CD14-positive monocyte (primary cell): ENCODE results near the gene WDFY4. TPM values are rescaled to one million over a fixed set of nuclear protein-coding genes. Genes with fewer than 3 reads are reported as not detected.

ENCODE experiments used
- DNase-seq, 3 donors: peaks; one replicate each; pipeline ENCODE4 v3.0.0-alpha.2; 2011 to 2022
- H2AFZ ChIP-seq: 2 replicates; pipeline ENCODE4 v1.6.0; 2012; ENCODE audit warnings: mild to moderate bottlenecking, low read depth, low read length, inconsistent platforms; ENCODE audit not compliant: insufficient read depth, poor library complexity, severe bottlenecking
- H3K27ac ChIP-seq, 2 donors: 1 replicate in 1 of 2; 2 replicates in 1 of 2; pipeline ENCODE4 v1.5.1; 2012 to 2013; ENCODE audit warnings: low read length in 2 of 2, control low read depth in 1 of 2, inconsistent platforms in 1 of 2, low read depth in 1 of 2, mild to moderate bottlenecking in 1 of 2
- H3K27me3 ChIP-seq, 2 donors: one replicate each; pipeline versions ENCODE4 v1.6.0 to v1.6.1; 2011 to 2013; ENCODE audit warnings: low read length in 2 of 2; ENCODE audit not compliant: control insufficient read depth in 2 of 2, insufficient read depth in 2 of 2
- H3K36me3 ChIP-seq, 2 donors: replicated peaks in 1 of 2; 1 replicate in 1 of 2; 2 replicates in 1 of 2; pipeline versions ENCODE4 v1.5.1 to v1.6.1; 2012 to 2013; ENCODE audit warnings: low read length in 2 of 2, control low read depth in 1 of 2, inconsistent platforms in 1 of 2, mild to moderate bottlenecking in 1 of 2; ENCODE audit not compliant: insufficient read depth in 2 of 2, control insufficient read depth in 1 of 2
- H3K4me1 ChIP-seq, 2 donors: 1 replicate in 1 of 2; 2 replicates in 1 of 2; pipeline versions ENCODE4 v1.5.1 to v1.6.1; 2012 to 2013; ENCODE audit warnings: low read length in 2 of 2, control low read depth in 1 of 2, inconsistent platforms in 1 of 2, mild to moderate bottlenecking in 1 of 2, moderate library complexity in 1 of 2; ENCODE audit not compliant: insufficient read depth in 2 of 2, control insufficient read depth in 1 of 2
- H3K4me2 ChIP-seq: replicated peaks from 2 replicates; pipeline ENCODE3; 2012; ENCODE audit warnings: low read length, moderate library complexity, mild to moderate bottlenecking; ENCODE audit not compliant: poor library complexity, severe bottlenecking; ENCODE audit errors: extremely low read depth
- H3K4me3 ChIP-seq, 3 experiments: fragments of 200-600 bp in 1 of 3; sonication (generic) in 1 of 3; replicated peaks in 1 of 3; 1 replicate in 2 of 3; 2 replicates in 1 of 3; pipeline ENCODE4 v1.5.1; 2011 to 2013; ENCODE audit warnings: low read length in 3 of 3, mild to moderate bottlenecking in 3 of 3, control low read depth in 2 of 3, low read depth in 2 of 3, inconsistent platforms in 1 of 3, moderate library complexity in 1 of 3
- H3K79me2 ChIP-seq: 2 replicates; pipeline ENCODE4 v1.6.0; 2012; ENCODE audit warnings: mild to moderate bottlenecking, control low read depth, inconsistent platforms, low read length, moderate library complexity; ENCODE audit not compliant: insufficient read depth
- H3K9ac ChIP-seq: 2 replicates; pipeline ENCODE4 v1.6.0; 2017; ENCODE audit warnings: low read length, mild to moderate bottlenecking; ENCODE audit not compliant: insufficient read depth, poor library complexity, severe bottlenecking
- H3K9me3 ChIP-seq, 2 donors: replicated peaks in 1 of 2; 1 replicate in 1 of 2; 2 replicates in 1 of 2; pipeline versions ENCODE4 v1.5.1 to v1.6.1; 2012 to 2013; ENCODE audit warnings: low read length in 2 of 2, control low read depth in 1 of 2; ENCODE audit not compliant: control insufficient read depth in 1 of 2, insufficient read depth in 1 of 2
- H4K20me1 ChIP-seq: 2 replicates; pipeline ENCODE4 v1.6.0; 2012; ENCODE audit warnings: mild to moderate bottlenecking, low read length, control low read depth, moderate library complexity; ENCODE audit not compliant: insufficient read depth
- H3K27ac Mint-ChIP-seq, 7 donors: one replicate each; pipeline ENCODE4 v1.8.0; 2020; ENCODE audit warnings: mild to moderate bottlenecking in 7 of 7, mixed read lengths in 7 of 7, moderate library complexity in 6 of 7, inconsistent platforms in 2 of 7
- H3K27me3 Mint-ChIP-seq, 3 donors: one replicate each; pipeline ENCODE4 v1.8.0; 2021 to 2022; ENCODE audit warnings: low read depth in 3 of 3, mild to moderate bottlenecking in 3 of 3, mixed read lengths in 3 of 3, moderate library complexity in 3 of 3, inconsistent platforms in 1 of 3
- H3K36me3 Mint-ChIP-seq, 2 donors: one replicate each; pipeline ENCODE4 v1.8.0; 2020; ENCODE audit warnings: mixed read lengths in 2 of 2, inconsistent platforms in 1 of 2, mild to moderate bottlenecking in 1 of 2
- H3K4me1 Mint-ChIP-seq: one replicate; pipeline ENCODE4 v1.8.0; 2020; ENCODE audit warnings: mild to moderate bottlenecking, mixed read lengths
- H3K4me3 Mint-ChIP-seq, 2 donors: one replicate each; pipeline ENCODE4 v1.8.0; 2020; ENCODE audit warnings: mild to moderate bottlenecking in 2 of 2, mixed read lengths in 2 of 2, moderate library complexity in 1 of 2
- H3K9me3 Mint-ChIP-seq, 7 donors: one replicate each; pipeline ENCODE4 v1.8.0; 2020 to 2022; ENCODE audit warnings: mixed read lengths in 7 of 7, mild to moderate bottlenecking in 6 of 7, moderate library complexity in 6 of 7, inconsistent platforms in 2 of 7
- CTCF ChIP-seq: fragments of 200-600 bp; IDR thresholded peaks from one replicate; pipeline ENCODE4 v1.8.0; 2022; ENCODE audit warnings: antibody characterized with exemption, mild to moderate bottlenecking
- WGBS: methylation state at CpG from one replicate; pipeline ENCODE4 v1.1.5; 2013; ENCODE audit warnings: missing lambda C conversion rate; ENCODE audit not compliant: insufficient coverage; 5-methylcytosine and 5-hydroxymethylcytosine counted together
- intact Hi-C, 2 donors: fragments of 100-400 bp; cut with micrococcal nuclease; formaldehyde crosslinking; loops; one replicate each; pipeline versions ENCODE4 v1.15.0 to v1.15.1; 2023
- polyA plus RNA-seq, 3 donors: library from polyadenylated mRNA; depleted of rRNA in 1 of 3; unstranded in 2 of 3; stranded (reverse) in 1 of 3; fragments of 300-500 nt in 2 of 3; fragments of >200 nt in 1 of 3; fragmentation: Illumina TruSeq in 2 of 3; gene quantifications; 1 replicate in 2 of 3; 2 replicates in 1 of 3; pipeline ENCODE4 v1.2.3, GENCODE V29; 2012 to 2021

Gene WDFY4
- polyA plus RNA-seq, 3 donors: 7.5 to 36.1 (median 9.8) TPM

GRCh38 chr10:48948470-48949037 lies 263.9 kb downstream of the WDFY4 start:
- Mint-ChIP-seq H3K27me3 (no peaks in the 10 kb centered on the region), H3K27ac (no peak overlapping the region), H3K4me3 (no peak overlapping the region), H3K36me3 (peaks cover 84 to 96% of the 10 kb centered on the region in 2 donors), H3K9me3 (no peaks in the 10 kb centered on the region), H3K4me1 (no peaks in the 10 kb centered on the region)
- DNase-seq: no peak
- Histone ChIP-seq H3K4me2 (no peak overlapping the region), H3K27ac (no peak overlapping the region), H3K9me3 (no peaks in the 10 kb centered on the region), H3K4me1 (no peaks in the 10 kb centered on the region), H3K4me3 (no peak overlapping the region), H4K20me1 (no peaks in the 10 kb centered on the region), H3K79me2 (no peaks in the 10 kb centered on the region), H3K36me3 (peaks cover 68 to 100% of the 10 kb centered on the region in 2 donors), H2AFZ (no peak overlapping the region), H3K27me3 (no peaks in the 10 kb centered on the region), H3K9ac (no peak overlapping the region)
- 92% methylated on average over 1 of the region's 2 CpGs for WGBS
- intact Hi-C loops: no loop called here
- TF ChIP-seq CTCF: no peak

- Mint-ChIP-seq H3K9me3 (no peaks in the 10 kb centered on the region), H3K27ac (no peak overlapping the region), H3K4me3 (no peak overlapping the region), H3K27me3 (no peaks in the 10 kb centered on the region), H3K36me3 (peaks cover 83 to 89% of the 10 kb centered on the region in 2 donors), H3K4me1 (no peaks in the 10 kb centered on the region)
- WGBS: 96% methylated on average over 7 of the region's 7 CpGs
- no peak overlapping the region for H3K9ac ChIP-seq
- no peaks in the 10 kb centered on the region for H4K20me1 ChIP-seq
- no peaks in the 10 kb centered on the region for H3K9me3 ChIP-seq
- H3K79me2 ChIP-seq: no peaks in the 10 kb centered on the region
- DNase-seq: no peak
- H3K4me3 ChIP-seq: no peak overlapping the region
- peaks cover 81 to 100% of the 10 kb centered on the region in 2 donors for H3K36me3 ChIP-seq
- H3K27me3 ChIP-seq: no peaks in the 10 kb centered on the region
- H3K4me2 ChIP-seq: no peak overlapping the region
- TF ChIP-seq CTCF: no peak
- intact Hi-C loops: no loop called here
- H2AFZ ChIP-seq: no peak overlapping the region
- no peaks in the 10 kb centered on the region for H3K4me1 ChIP-seq
- H3K27ac ChIP-seq: no peak overlapping the region
Measured at GRCh38 chr10:48951707-48952106, 267.0 kb downstream of the WDFY4 start.
